ENCODE data around the gene YY2.

YY2 gene

GRCh38 chrX:21881881-21882574, 26.2 kb downstream of the YY2 start:
- no peak for DNase-seq

- no peak for DNase-seq
These were observed 27.5 kb downstream of the YY2 start for GRCh38 chrX:21883258-21883657.

- no peak for DNase-seq
These were observed 29.8 kb downstream of the YY2 start for GRCh38 chrX:21885568-21885967.

GRCh38 chrX:21905313-21905712, 49.5 kb downstream of the YY2 start:
- DNase-seq, result no peak

GRCh38 chrX:21905953-21906352, 50.2 kb downstream of the YY2 start:
- DNase-seq, result no peak

GRCh38 chrX:21907260-21907659, 51.5 kb downstream of the YY2 start:
- DNase-seq, result no peak
